ENCODE data around the gene SLC10A7.

The SLC10A7 gene

GRCh38 chr4:146478009-146478408, 43.7 kb downstream of the SLC10A7 start:
- H3K4me1 ChIP-seq (ENCODE audit: control insufficient read depth in 5 of 5, insufficient read depth in 5 of 5, low read length in 5 of 5) = no peaks in the 10 kb centered on the region
- peaks cover 6 to 12% (median 8%) of the 10 kb centered on the region in 5 donors for H3K9me3 ChIP-seq (ENCODE audit: control insufficient read depth in 5 of 5, low read length in 5 of 5)

GRCh38 chr4:146477054-146477453, 44.7 kb downstream of the SLC10A7 start:
- Histone ChIP-seq H3K4me1 (ENCODE audit: control insufficient read depth in 5 of 5, insufficient read depth in 5 of 5, low read length in 5 of 5) (no peaks in the 10 kb centered on the region), H3K36me3 (ENCODE audit: control insufficient read depth in 5 of 5, insufficient read depth in 5 of 5, low read length in 5 of 5) (peaks cover 0 to 5% (median 2%) of the 10 kb centered on the region in 5 donors), H3K9ac (ENCODE audit: low read length in 5 of 5) (no peak overlapping the region), H3K27me3 (ENCODE audit: control insufficient read depth in 5 of 5, insufficient read depth in 4 of 5, low read length in 5 of 5) (no peaks in the 10 kb centered on the region), H3K9me3 (ENCODE audit: control insufficient read depth in 5 of 5, low read length in 5 of 5) (peaks cover 0 to 5% (median 2%) of the 10 kb centered on the region in 5 donors), H3K4me3 (ENCODE audit: low read depth in 1 of 5, low read length in 5 of 5) (no peak overlapping the region), H3K27ac (ENCODE audit: low read depth, low read length) (no peak overlapping the region)

More at GRCh38 chr4:146478009-146478408, 43.7 kb downstream of the SLC10A7 start:
- H3K4me3 ChIP-seq (ENCODE audit: low read depth in 1 of 5, low read length in 5 of 5) = no peak overlapping the region
- H3K27me3 ChIP-seq (ENCODE audit: control insufficient read depth in 5 of 5, insufficient read depth in 4 of 5, low read length in 5 of 5) = no peaks in the 10 kb centered on the region
- no peak overlapping the region for H3K27ac ChIP-seq (ENCODE audit: low read depth, low read length)
- H3K36me3 ChIP-seq (ENCODE audit: control insufficient read depth in 5 of 5, insufficient read depth in 5 of 5, low read length in 5 of 5) = peaks cover 0 to 11% (median 4%) of the 10 kb centered on the region in 5 donors
- H3K9ac ChIP-seq (ENCODE audit: low read length in 5 of 5) = no peak overlapping the region

- no peaks in the 10 kb centered on the region for H3K4me1 ChIP-seq (ENCODE audit: control insufficient read depth in 5 of 5, insufficient read depth in 5 of 5, low read length in 5 of 5)
- H3K4me3 ChIP-seq (ENCODE audit: low read depth in 1 of 5, low read length in 5 of 5) = no peak overlapping the region
- H3K9ac ChIP-seq (ENCODE audit: low read length in 5 of 5) = no peak overlapping the region
- peaks cover 0 to 11% (median 0%) of the 10 kb centered on the region in 5 donors for H3K36me3 ChIP-seq (ENCODE audit: control insufficient read depth in 5 of 5, insufficient read depth in 5 of 5, low read length in 5 of 5)
- H3K9me3 ChIP-seq (ENCODE audit: control insufficient read depth in 5 of 5, low read length in 5 of 5) = no peaks in the 10 kb centered on the region
- H3K27ac ChIP-seq (ENCODE audit: low read depth, low read length) = no peak overlapping the region
- H3K27me3 ChIP-seq (ENCODE audit: control insufficient read depth in 5 of 5, insufficient read depth in 4 of 5, low read length in 5 of 5) = no peaks in the 10 kb centered on the region
Observed at GRCh38 chr4:146472404-146472803, 49.3 kb downstream of the SLC10A7 start.

- no peak overlapping the region for H3K27ac ChIP-seq (ENCODE audit: low read depth, low read length)
- peaks cover 0 to 2% (median 0%) of the 10 kb centered on the region in 5 donors for H3K4me1 ChIP-seq (ENCODE audit: control insufficient read depth in 5 of 5, insufficient read depth in 5 of 5, low read length in 5 of 5)
- H3K9me3 ChIP-seq (ENCODE audit: control insufficient read depth in 5 of 5, low read length in 5 of 5) = no peaks in the 10 kb centered on the region
- H3K4me3 ChIP-seq (ENCODE audit: low read depth in 1 of 5, low read length in 5 of 5) = no peak overlapping the region
- peaks cover 0 to 11% (median 0%) of the 10 kb centered on the region in 5 donors for H3K36me3 ChIP-seq (ENCODE audit: control insufficient read depth in 5 of 5, insufficient read depth in 5 of 5, low read length in 5 of 5)
- no peak overlapping the region for H3K9ac ChIP-seq (ENCODE audit: low read length in 5 of 5)
- H3K27me3 ChIP-seq (ENCODE audit: control insufficient read depth in 5 of 5, insufficient read depth in 4 of 5, low read length in 5 of 5) = no peaks in the 10 kb centered on the region
Observed at GRCh38 chr4:146470604-146471003, 51.1 kb downstream of the SLC10A7 start.

GRCh38 chr4:146469022-146469421, 52.7 kb downstream of the SLC10A7 start:
- Histone ChIP-seq H3K9me3 (ENCODE audit: control insufficient read depth in 5 of 5, low read length in 5 of 5) (no peaks in the 10 kb centered on the region), H3K9ac (ENCODE audit: low read length in 5 of 5) (no peak overlapping the region), H3K4me3 (ENCODE audit: low read depth in 1 of 5, low read length in 5 of 5) (no peak overlapping the region), H3K36me3 (ENCODE audit: control insufficient read depth in 5 of 5, insufficient read depth in 5 of 5, low read length in 5 of 5) (peaks cover 0 to 11% (median 0%) of the 10 kb centered on the region in 5 donors), H3K27ac (ENCODE audit: low read depth, low read length) (no peak overlapping the region), H3K27me3 (ENCODE audit: control insufficient read depth in 5 of 5, insufficient read depth in 4 of 5, low read length in 5 of 5) (no peaks in the 10 kb centered on the region), H3K4me1 (ENCODE audit: control insufficient read depth in 5 of 5, insufficient read depth in 5 of 5, low read length in 5 of 5) (peaks cover 0 to 2% (median 0%) of the 10 kb centered on the region in 5 donors)

GRCh38 chr4:146465628-146466027, 56.1 kb downstream of the SLC10A7 start:
- H3K27me3 ChIP-seq (ENCODE audit: control insufficient read depth in 5 of 5, insufficient read depth in 4 of 5, low read length in 5 of 5) = no peaks in the 10 kb centered on the region
- H3K27ac ChIP-seq (ENCODE audit: low read depth, low read length) = no peak overlapping the region
- H3K36me3 ChIP-seq (ENCODE audit: control insufficient read depth in 5 of 5, insufficient read depth in 5 of 5, low read length in 5 of 5) = peaks cover 0 to 11% (median 0%) of the 10 kb centered on the region in 5 donors
- H3K4me3 ChIP-seq (ENCODE audit: low read depth in 1 of 5, low read length in 5 of 5) = no peak overlapping the region
- H3K4me1 ChIP-seq (ENCODE audit: control insufficient read depth in 5 of 5, insufficient read depth in 5 of 5, low read length in 5 of 5) = peaks cover 0 to 2% (median 0%) of the 10 kb centered on the region in 5 donors
- H3K9ac ChIP-seq (ENCODE audit: low read length in 5 of 5) = no peak overlapping the region
- H3K9me3 ChIP-seq (ENCODE audit: control insufficient read depth in 5 of 5, low read length in 5 of 5) = no peaks in the 10 kb centered on the region

GRCh38 chr4:146462251-146462650, 59.5 kb downstream of the SLC10A7 start:
- Histone ChIP-seq H3K4me3 (ENCODE audit: low read depth in 1 of 5, low read length in 5 of 5) (no peak overlapping the region), H3K9me3 (ENCODE audit: control insufficient read depth in 5 of 5, low read length in 5 of 5) (no peaks in the 10 kb centered on the region), H3K36me3 (ENCODE audit: control insufficient read depth in 5 of 5, insufficient read depth in 5 of 5, low read length in 5 of 5) (no peaks in the 10 kb centered on the region), H3K27ac (ENCODE audit: low read depth, low read length) (no peak overlapping the region), H3K27me3 (ENCODE audit: control insufficient read depth in 5 of 5, insufficient read depth in 4 of 5, low read length in 5 of 5) (no peaks in the 10 kb centered on the region), H3K9ac (ENCODE audit: low read length in 5 of 5) (no peak overlapping the region), H3K4me1 (ENCODE audit: control insufficient read depth in 5 of 5, insufficient read depth in 5 of 5, low read length in 5 of 5) (peaks cover 0 to 2% (median 0%) of the 10 kb centered on the region in 5 donors)

- no peaks in the 10 kb centered on the region for H3K36me3 ChIP-seq (ENCODE audit: control insufficient read depth in 5 of 5, insufficient read depth in 5 of 5, low read length in 5 of 5)
- H3K4me3 ChIP-seq (ENCODE audit: low read depth in 1 of 5, low read length in 5 of 5) = no peak overlapping the region
- H3K4me1 ChIP-seq (ENCODE audit: control insufficient read depth in 5 of 5, insufficient read depth in 5 of 5, low read length in 5 of 5) = no peaks in the 10 kb centered on the region
- no peaks in the 10 kb centered on the region for H3K9me3 ChIP-seq (ENCODE audit: control insufficient read depth in 5 of 5, low read length in 5 of 5)
- no peak overlapping the region for H3K27ac ChIP-seq (ENCODE audit: low read depth, low read length)
- H3K9ac ChIP-seq (ENCODE audit: low read length in 5 of 5) = no peak overlapping the region
- no peaks in the 10 kb centered on the region for H3K27me3 ChIP-seq (ENCODE audit: control insufficient read depth in 5 of 5, insufficient read depth in 4 of 5, low read length in 5 of 5)
Observed at GRCh38 chr4:146458594-146458993, 63.1 kb downstream of the SLC10A7 start.

- Histone ChIP-seq H3K9ac (ENCODE audit: low read length in 5 of 5) (no peak overlapping the region), H3K36me3 (ENCODE audit: control insufficient read depth in 5 of 5, insufficient read depth in 5 of 5, low read length in 5 of 5) (no peaks in the 10 kb centered on the region), H3K27ac (ENCODE audit: low read depth, low read length) (no peak overlapping the region), H3K4me3 (ENCODE audit: low read depth in 1 of 5, low read length in 5 of 5) (no peak overlapping the region), H3K4me1 (ENCODE audit: control insufficient read depth in 5 of 5, insufficient read depth in 5 of 5, low read length in 5 of 5) (no peaks in the 10 kb centered on the region), H3K9me3 (ENCODE audit: control insufficient read depth in 5 of 5, low read length in 5 of 5) (no peaks in the 10 kb centered on the region), H3K27me3 (ENCODE audit: control insufficient read depth in 5 of 5, insufficient read depth in 4 of 5, low read length in 5 of 5) (no peaks in the 10 kb centered on the region)
Observed at GRCh38 chr4:146456681-146457080, 65.1 kb downstream of the SLC10A7 start.

- Histone ChIP-seq H3K27me3 (ENCODE audit: control insufficient read depth in 5 of 5, insufficient read depth in 4 of 5, low read length in 5 of 5) (no peaks in the 10 kb centered on the region), H3K4me3 (ENCODE audit: low read depth in 1 of 5, low read length in 5 of 5) (no peak overlapping the region), H3K36me3 (ENCODE audit: control insufficient read depth in 5 of 5, insufficient read depth in 5 of 5, low read length in 5 of 5) (no peaks in the 10 kb centered on the region), H3K27ac (ENCODE audit: low read depth, low read length) (no peak overlapping the region), H3K9ac (ENCODE audit: low read length in 5 of 5) (no peak overlapping the region), H3K9me3 (ENCODE audit: control insufficient read depth in 5 of 5, low read length in 5 of 5) (peaks cover 0 to 3% (median 0%) of the 10 kb centered on the region in 5 donors), H3K4me1 (ENCODE audit: control insufficient read depth in 5 of 5, insufficient read depth in 5 of 5, low read length in 5 of 5) (no peaks in the 10 kb centered on the region)
Observed at GRCh38 chr4:146453181-146453807, 68.4 kb downstream of the SLC10A7 start.

All from subcutaneous abdominal adipose tissue (tissue), 5 donors.